HG03442 (cell line): ENCODE results near the gene ALPK3.
"Not testable (repeated sequence)": the region's sequence is repeated elsewhere in the genome, so short reads cannot be mapped to it uniquely, and the experiment has no call there.

Experiments
- ATAC-seq: cut with Tn5 transposase; IDR thresholded peaks from one replicate; pipeline ENCODE4 v1.9.1; 2021; ENCODE audit warnings: mild to moderate bottlenecking, moderate library complexity; ENCODE audit not compliant: unreplicated experiment

The ALPK3 gene

GRCh38 chr15:84844964-84845363, 27.8 kb downstream of the ALPK3 start:
- ATAC-seq = no peak

DNA sequence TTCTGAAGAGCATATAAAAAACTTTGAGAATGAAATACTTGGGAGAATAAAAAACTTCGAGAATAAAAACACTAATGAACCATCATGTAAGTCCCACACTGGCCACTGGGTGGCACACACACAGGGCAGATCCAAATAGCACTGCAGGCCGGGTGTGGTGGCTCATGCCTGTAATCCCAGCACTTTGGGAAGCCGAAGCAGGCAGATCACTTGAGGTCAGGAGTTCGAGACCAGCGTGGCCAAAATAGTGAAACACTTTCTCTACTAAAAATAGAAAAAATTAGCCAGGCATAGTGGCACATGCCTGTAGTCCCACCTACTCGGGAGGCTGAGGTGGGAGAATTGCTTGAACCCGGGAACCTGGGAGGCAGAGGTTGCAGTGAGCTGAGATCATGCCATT, 28.5 kb downstream of the ALPK3 start:
- not testable (repeated sequence) for ATAC-seq

GRCh38 chr15:84846269-84846668, 29.1 kb downstream of the ALPK3 start:
- ATAC-seq = no peak

- ATAC-seq = no peak
Measured at GRCh38 chr15:84847382-84847781, 30.2 kb downstream of the ALPK3 start.

DNA sequence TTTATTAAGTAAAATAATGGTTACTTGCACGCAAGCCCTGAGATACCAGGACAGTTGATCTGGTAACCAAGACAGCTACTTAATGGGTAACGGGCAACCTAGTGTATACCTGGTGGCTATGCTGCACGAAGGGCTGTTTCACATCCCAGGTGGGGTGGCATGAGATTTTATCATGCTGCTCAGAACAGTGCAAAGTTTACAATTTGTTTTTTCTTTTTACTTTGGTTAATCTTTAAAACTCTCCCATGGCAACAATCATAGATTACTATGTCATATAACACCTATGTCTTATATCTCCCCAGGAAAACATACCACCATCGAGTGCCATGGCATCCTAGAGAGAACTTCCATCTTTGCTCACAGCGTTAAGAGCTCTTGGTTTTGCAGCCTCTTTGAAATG, 35.1 kb downstream of the ALPK3 start:
- no peak for ATAC-seq

- ATAC-seq = no peak
Measured at GRCh38 chr15:84855136-84855535, 38.0 kb downstream of the ALPK3 start.

GRCh38 chr15:84855765-84856164, 38.6 kb downstream of the ALPK3 start:
- ATAC-seq = no peak

DNA sequence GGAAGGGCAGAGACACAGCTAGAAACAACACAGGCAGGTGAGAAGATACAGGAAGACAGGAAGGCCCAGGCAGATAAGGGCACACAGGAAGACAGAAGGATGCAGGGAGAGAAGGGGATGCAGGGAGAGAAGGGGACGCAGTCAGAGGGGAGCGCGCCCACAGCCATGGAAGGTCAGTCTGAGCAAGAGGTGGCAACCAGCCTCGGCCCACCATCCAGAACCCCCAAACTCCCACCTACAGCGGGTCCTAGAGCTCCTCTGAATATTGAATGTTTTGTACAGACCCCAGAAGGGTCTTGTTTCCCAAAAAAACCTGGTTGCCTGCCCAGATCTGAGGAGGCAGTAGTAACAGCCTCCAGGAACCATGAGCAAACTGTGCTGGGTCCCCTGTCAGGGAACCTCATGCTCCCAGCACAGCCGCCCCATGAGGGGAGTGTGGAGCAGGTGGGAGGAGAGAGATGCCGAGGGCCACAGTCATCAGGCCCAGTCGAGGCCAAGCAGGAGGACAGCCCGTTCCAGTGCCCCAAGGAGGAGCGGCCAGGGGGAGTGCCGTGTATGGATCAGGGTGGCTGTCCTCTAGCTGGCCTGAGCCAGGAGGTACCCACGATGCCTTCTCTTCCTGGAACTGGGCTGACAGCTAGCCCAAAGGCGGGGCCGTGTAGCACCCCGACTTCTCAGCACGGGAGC, 39.7 kb downstream of the ALPK3 start:
- no peak for ATAC-seq

DNA sequence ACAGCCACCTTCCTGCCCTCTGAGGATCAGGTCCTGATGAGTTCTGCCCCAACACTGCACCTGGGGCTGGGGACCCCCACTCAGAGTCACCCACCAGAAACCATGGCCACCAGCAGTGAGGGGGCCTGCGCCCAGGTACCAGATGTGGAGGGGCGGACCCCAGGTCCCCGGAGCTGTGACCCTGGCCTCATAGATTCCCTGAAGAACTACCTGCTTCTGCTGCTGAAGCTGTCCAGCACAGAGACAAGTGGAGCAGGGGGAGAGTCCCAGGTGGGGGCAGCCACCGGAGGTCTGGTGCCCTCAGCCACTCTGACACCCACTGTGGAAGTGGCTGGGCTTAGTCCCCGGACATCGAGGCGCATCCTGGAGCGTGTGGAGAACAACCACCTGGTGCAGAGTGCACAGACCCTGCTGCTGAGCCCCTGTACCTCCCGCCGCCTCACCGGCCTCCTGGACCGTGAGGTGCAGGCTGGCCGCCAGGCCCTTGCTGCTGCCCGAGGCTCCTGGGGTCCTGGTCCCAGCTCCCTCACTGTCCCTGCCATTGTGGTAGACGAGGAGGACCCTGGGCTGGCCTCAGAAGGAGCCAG, 40.4 kb downstream of the ALPK3 start:
- ATAC-seq = no peak

DNA sequence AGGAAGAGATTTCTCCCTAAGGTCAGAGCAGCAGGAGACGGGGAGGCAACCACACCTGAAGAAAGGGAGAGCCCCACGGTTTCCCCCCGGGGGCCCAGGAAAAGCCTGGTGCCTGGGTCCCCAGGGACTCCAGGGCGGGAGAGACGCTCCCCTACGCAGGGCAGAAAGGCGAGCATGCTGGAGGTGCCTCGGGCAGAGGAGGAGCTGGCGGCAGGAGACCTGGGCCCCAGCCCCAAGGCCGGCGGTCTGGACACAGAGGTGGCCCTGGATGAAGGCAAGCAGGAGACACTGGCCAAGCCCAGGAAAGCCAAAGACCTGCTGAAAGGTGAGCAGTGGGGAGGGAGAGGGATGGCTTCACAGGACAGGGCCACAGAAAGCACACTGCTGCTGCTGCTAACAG, 41.1 kb downstream of the ALPK3 start:
- no peak for ATAC-seq

DNA sequence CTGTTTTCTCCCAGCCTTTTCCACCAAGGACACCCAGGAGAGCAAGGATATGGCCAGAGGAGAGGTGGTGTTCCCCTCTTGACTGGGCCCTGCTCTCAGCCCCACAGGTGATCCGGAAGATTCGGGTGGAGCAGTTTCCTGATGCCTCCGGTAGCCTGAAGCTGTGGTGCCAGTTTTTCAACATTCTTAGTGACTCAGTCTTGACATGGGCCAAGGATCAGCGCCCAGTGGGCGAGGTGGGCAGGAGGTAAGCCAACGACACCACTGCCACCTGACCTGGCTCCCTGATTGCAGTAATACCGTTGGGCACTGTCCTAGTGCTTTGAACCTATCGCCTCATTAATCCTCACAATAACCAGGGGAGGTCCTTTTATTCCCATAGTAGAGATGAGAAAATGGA, 42.0 kb downstream of the ALPK3 start:
- ATAC-seq = no peak

- ATAC-seq = no peak
Measured at GRCh38 chr15:84859651-84860050, 42.5 kb downstream of the ALPK3 start.

DNA sequence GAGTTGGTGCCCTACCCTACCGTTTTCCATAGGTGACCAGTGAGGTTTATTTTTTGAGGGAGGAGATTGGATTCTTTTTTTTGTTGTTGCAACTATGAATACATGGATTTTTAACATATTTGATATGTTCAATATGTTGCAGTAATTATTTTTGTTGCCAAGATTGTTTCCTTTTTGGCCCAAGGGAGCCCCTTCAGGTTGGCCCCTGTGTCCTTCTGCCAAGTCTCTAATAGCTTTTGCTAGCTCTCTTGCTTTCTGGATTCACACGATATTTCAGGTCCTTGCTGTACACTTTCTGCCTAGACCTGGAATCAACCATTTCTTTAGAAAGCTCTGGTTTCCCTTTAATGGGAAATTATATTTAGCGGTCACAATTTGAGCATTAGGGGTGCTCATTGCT, 44.6 kb downstream of the ALPK3 start:
- ATAC-seq = no peak

DNA sequence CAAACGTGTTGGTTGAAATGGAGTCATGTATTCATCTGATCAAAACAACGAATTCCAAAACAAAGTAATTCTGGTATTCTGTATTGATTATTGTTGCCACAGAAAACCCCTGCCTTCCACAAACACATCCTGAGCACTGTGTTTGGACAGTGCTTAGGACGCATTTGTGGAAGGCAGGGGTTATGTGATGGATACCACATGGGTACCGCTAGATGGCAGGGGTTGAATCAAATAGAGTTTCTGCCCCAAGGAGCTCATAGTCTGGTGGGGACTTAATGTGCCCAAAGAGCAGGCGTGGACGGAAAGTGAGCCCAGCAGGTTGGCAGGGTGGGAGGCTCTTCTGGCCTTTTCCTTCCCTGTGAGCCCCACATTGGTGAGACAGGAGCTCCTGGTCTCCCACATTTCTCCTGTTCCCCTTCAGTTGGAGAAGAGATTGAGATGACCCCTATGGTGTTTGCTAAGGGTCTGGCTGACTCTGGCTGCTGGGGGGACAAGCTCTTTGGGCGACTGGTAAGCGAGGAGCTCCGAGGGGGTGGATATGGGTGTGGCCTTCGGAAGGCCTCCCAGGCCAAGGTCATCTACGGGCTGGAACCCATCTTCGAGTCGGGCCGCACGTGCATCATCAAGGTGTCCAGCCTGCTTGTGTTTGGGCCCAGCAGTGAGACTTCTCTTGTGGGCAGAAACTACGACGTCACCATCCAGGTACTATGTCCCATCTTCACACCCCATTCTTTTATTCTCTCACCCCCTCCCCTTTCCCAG, 45.2 kb downstream of the ALPK3 start:
- no peak for ATAC-seq

DNA sequence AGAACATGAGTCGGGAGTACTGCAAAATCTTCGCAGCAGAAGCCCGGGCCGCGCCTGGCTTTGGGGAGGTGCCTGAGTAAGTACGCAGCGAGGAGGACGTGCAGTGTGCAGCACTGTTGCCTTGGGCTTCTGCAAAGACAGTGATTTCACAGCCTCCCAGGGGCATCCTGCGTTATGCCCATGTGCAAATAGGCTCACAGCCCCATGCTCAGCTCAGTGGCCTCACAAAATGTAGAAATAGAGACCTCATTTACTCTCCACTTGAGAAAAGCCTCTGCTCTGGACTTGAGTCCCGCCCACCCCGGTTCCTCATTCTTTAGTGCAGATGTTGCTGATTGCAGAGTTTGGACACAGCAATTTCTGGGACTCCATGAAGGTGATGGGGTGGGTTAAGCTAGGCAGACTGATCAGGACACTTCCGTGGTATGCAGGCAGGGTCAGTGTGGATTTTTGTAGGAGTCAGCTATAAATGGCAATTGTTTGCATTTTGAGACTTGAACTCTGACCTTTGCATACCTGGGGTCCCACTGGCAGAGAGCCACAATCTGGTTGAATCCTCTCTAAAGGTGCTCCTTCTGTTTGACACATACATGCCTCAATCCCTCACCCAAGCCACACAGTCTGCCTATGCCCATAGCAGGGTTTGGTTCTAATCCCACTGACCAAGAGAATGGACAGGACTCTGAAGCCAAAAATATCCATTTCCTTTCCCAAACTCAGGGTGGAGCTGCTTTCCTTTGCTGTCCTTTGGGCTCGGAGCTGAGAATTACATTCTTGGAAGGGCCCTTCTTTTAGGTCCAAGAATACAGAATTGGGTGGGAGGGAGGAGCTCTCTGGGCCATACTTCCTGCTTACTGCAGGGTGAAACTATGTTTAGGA, 46.6 kb downstream of the ALPK3 start:
- ATAC-seq = no peak

GRCh38 chr15:84864444-84864795, 47.3 kb downstream of the ALPK3 start:
- no peak for ATAC-seq

GRCh38 chr15:84865074-84865569, 48.0 kb downstream of the ALPK3 start:
- ATAC-seq = no peak

GRCh38 chr15:84868037-84868880, 51.1 kb downstream of the ALPK3 start:
- ATAC-seq = no peak

GRCh38 chr15:84869510-84869909, 52.4 kb downstream of the ALPK3 start:
- no peak for ATAC-seq

GRCh38 chr15:84871428-84871985, 54.4 kb downstream of the ALPK3 start:
- ATAC-seq = no peak
